GM12891 (cell line): Measurements from ENCODE around the gene RAMP1.

Experiments
- POLR2A ChIP-seq: IDR thresholded peaks from 2 replicates; pipeline ENCODE4 v1.6.1; 2011; ENCODE audit warnings: low read depth, low read length, control low read depth
- SPI1 ChIP-seq: IDR thresholded peaks from 2 replicates; pipeline ENCODE4 v1.6.1; 2011; ENCODE audit warnings: low read depth, low read length, control low read depth
- TAF1 ChIP-seq: IDR thresholded peaks from 2 replicates; pipeline ENCODE4 v1.6.1; 2011; ENCODE audit warnings: low read depth, low read length, control low read depth

DNA sequence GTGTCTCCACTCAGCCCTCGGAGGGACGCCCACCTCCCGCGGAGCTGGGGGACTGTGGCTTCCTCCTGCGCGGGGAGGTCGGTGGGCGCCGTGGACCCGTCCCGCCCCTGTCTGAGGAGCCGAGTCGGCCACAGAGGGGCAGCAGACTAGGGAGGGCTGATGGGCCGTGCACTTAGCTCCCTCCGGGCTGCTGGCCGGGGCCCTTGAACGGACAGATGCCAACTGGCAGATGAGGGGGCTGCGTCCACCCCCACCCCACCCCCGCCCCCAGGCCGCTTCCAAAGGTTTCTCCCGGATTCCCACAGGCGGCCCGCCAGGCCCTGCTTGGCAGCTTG lies 96.9 kb downstream of the RAMP1 start:
- TF ChIP-seq POLR2A = no peak
- no peak for TF ChIP-seq TAF1
- no peak for TF ChIP-seq SPI1
